ENCODE measurements around the gene CTNND2.

CTNND2 gene

GRCh38 chr5:11023945-11024344 is 880.3 kb downstream of the CTNND2 start:
- Histone ChIP-seq H3K36me3 (ENCODE audit: control insufficient read depth, low read length) (no peaks in the 10 kb centered on the region), H3K4me3 (ENCODE audit: low read length) (no peak overlapping the region), H3K4me1 (ENCODE audit: control insufficient read depth, low read length) (no peaks in the 10 kb centered on the region), H3K27me3 (ENCODE audit: control insufficient read depth, low read length) (no peaks in the 10 kb centered on the region), H4K20me1 (ENCODE audit: control insufficient read depth, insufficient read depth, low read depth, low read length) (no peaks in the 10 kb centered on the region), H3K79me2 (ENCODE audit: control insufficient read depth, low read length) (no peaks in the 10 kb centered on the region), H3K4me2 (ENCODE audit: low read length) (no peak overlapping the region), H3K9me3 (ENCODE audit: control insufficient read depth, insufficient read depth, low read length) (no peaks in the 10 kb centered on the region), H3F3A (ENCODE audit: control insufficient read depth, insufficient read depth) (no peaks in the 10 kb centered on the region), H3K9me2 (replicated peaks; ENCODE audit: control insufficient read depth, low read length) (no peaks in the 10 kb centered on the region), H3K27ac (ENCODE audit: low read depth, low read length) (no peak overlapping the region)
- TF ChIP-seq EZH2phosphoT487 (IDR thresholded peaks at IDR 0.05; ENCODE audit: borderline replicate concordance, low read length): no peak
- TF ChIP-seq CTCF (IDR thresholded peaks at IDR 0.05; ENCODE audit: low read depth, low read length, poor library complexity, severe bottlenecking): no peak

GRCh38 chr5:11013793-11014192 is 890.5 kb downstream of the CTNND2 start:
- Histone ChIP-seq H3K9me2 (replicated peaks; ENCODE audit: control insufficient read depth, low read length) (no peaks in the 10 kb centered on the region), H3K4me3 (ENCODE audit: low read length) (no peak overlapping the region), H3K27ac (ENCODE audit: low read depth, low read length) (no peak overlapping the region), H3F3A (ENCODE audit: control insufficient read depth, insufficient read depth) (no peaks in the 10 kb centered on the region), H3K4me2 (ENCODE audit: low read length) (no peak overlapping the region), H3K9me3 (ENCODE audit: control insufficient read depth, insufficient read depth, low read length) (no peaks in the 10 kb centered on the region), H4K20me1 (ENCODE audit: control insufficient read depth, insufficient read depth, low read depth, low read length) (no peaks in the 10 kb centered on the region), H3K27me3 (ENCODE audit: control insufficient read depth, low read length) (no peaks in the 10 kb centered on the region), H3K79me2 (ENCODE audit: control insufficient read depth, low read length) (no peaks in the 10 kb centered on the region), H3K36me3 (ENCODE audit: control insufficient read depth, low read length) (no peaks in the 10 kb centered on the region), H3K4me1 (ENCODE audit: control insufficient read depth, low read length) (no peaks in the 10 kb centered on the region)
- no peak for TF ChIP-seq CTCF (IDR thresholded peaks at IDR 0.05; ENCODE audit: low read depth, low read length, poor library complexity, severe bottlenecking)
- no peak for TF ChIP-seq EZH2phosphoT487 (IDR thresholded peaks at IDR 0.05; ENCODE audit: borderline replicate concordance, low read length)

GRCh38 chr5:11012295-11012694 is 892.0 kb downstream of the CTNND2 start:
- Histone ChIP-seq H3K4me2 (ENCODE audit: low read length) (no peak overlapping the region), H3F3A (ENCODE audit: control insufficient read depth, insufficient read depth) (no peaks in the 10 kb centered on the region), H3K79me2 (ENCODE audit: control insufficient read depth, low read length) (no peaks in the 10 kb centered on the region), H3K4me1 (ENCODE audit: control insufficient read depth, low read length) (no peaks in the 10 kb centered on the region), H3K27me3 (ENCODE audit: control insufficient read depth, low read length) (no peaks in the 10 kb centered on the region), H3K4me3 (ENCODE audit: low read length) (no peak overlapping the region), H3K9me2 (replicated peaks; ENCODE audit: control insufficient read depth, low read length) (no peaks in the 10 kb centered on the region), H3K36me3 (ENCODE audit: control insufficient read depth, low read length) (no peaks in the 10 kb centered on the region), H4K20me1 (ENCODE audit: control insufficient read depth, insufficient read depth, low read depth, low read length) (no peaks in the 10 kb centered on the region), H3K9me3 (ENCODE audit: control insufficient read depth, insufficient read depth, low read length) (no peaks in the 10 kb centered on the region), H3K27ac (ENCODE audit: low read depth, low read length) (no peak overlapping the region)
- no peak for TF ChIP-seq CTCF (IDR thresholded peaks at IDR 0.05; ENCODE audit: low read depth, low read length, poor library complexity, severe bottlenecking)
- TF ChIP-seq EZH2phosphoT487 (IDR thresholded peaks at IDR 0.05; ENCODE audit: borderline replicate concordance, low read length): no peak

Measured in DOHH2 (cell line).